Activated naive CD4-positive, alpha-beta T cell (primary cell): ENCODE measurements around the gene TMEM44.
"Not testable (repeated sequence)": the region's sequence is repeated elsewhere in the genome, so short reads cannot be mapped to it uniquely, and the experiment has no call there.

Source experiments
- DNase-seq, 4 experiments: peaks; one replicate each; lab custom pipeline; 2025; lab: John Stamatoyannopoulos, UW

Gene TMEM44

DNA sequence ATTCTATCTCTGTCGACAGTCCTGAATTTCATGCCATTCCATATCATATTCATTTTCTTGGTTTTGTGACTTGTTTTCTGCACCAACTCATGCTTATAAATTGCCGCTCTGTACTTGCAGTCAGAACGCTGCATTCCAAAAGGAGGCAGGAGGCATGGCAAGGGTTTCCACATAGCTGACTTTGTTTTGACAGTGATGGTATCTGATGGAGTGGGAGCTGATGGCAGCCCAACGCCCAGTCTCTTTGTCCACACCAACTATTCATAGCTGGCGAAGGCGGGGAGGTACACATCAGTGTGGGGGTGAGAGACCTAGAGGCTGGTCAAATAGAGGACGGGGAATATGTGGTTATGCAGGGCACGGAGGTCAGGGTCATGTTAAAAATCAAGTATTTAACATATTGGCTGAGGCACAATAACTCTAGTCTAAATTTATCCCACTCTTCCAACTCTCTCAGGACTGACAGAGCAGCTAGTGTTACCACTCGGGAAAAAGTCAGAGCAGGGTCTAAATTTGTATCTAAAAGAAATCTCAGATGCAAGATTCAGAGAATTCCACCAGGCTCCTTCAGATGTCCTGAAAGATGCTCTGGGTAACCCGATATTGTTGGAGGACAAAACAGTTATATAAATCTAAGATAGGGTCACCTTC, 78.6 kb downstream of the TMEM44 start:
- DNase-seq: no peak

- no peak for DNase-seq
Observed at GRCh38 chr3:194552327-194552949, 80.8 kb downstream of the TMEM44 start.

GRCh38 chr3:194549853-194550252, 83.4 kb downstream of the TMEM44 start:
- DNase-seq: no peak

- no peak for DNase-seq
Observed at GRCh38 chr3:194548346-194549321, 84.6 kb downstream of the TMEM44 start.

DNA sequence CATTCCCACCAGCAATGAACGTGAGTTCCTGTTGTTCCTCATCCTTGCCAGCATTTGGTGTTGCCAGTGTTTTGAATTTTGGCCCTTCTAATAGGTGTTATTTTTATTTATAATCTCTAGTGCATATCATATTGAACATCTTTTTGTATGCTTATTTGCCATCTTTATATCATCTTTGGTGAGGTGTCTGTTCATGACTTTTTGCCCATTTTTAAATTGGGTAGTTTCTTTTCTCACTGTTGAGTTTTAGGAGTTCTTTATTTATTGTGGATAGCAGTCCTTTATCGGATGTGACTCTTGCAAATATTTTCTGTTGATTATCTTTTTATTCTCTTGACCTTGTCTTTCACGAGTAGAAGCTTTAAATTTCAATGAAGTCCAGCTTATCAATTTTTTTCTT, 86.2 kb downstream of the TMEM44 start:
- DNase-seq: no peak

DNA sequence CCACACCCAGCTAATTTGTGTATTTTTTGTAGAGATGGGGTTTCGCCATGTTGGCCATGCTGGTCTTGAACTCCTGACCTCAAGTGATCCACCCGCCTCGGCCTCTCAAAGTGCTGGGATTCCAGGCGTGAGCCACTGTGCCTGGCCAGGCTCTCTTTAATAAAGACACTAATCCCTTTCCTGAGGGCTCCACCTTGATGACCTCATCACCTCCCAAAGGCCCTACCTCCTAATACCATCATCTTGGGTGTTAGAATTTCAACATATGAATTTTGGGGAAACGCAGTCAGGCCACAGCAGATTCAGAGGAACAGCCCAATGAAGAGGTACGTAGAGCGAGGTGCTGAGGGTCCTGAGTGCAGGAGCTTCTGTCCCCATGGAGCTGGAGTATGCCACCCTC, 87.7 kb downstream of the TMEM44 start:
- not testable (repeated sequence) for DNase-seq

GRCh38 chr3:194543550-194543949, 89.7 kb downstream of the TMEM44 start:
- DNase-seq: no peak

DNA sequence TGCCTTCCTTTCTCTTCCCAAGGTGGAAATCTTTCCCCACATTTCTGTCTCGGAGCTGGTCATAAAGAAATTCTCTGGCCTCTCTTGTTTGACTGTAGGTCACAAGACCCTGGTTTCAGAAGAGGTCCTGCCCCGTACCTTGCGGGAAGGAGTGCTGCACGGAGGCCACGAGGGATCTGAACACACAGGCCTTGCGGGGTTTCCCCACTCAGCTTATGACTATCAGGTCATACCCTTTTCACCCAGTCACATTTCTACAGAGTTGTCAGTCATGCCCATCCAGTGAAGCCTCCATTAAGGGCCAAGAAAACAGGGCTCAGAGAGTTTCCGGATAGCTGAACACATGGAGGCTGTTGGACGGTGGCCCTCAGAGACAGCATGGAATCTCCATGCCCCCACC, 91.7 kb downstream of the TMEM44 start:
- no peak for DNase-seq

DNA sequence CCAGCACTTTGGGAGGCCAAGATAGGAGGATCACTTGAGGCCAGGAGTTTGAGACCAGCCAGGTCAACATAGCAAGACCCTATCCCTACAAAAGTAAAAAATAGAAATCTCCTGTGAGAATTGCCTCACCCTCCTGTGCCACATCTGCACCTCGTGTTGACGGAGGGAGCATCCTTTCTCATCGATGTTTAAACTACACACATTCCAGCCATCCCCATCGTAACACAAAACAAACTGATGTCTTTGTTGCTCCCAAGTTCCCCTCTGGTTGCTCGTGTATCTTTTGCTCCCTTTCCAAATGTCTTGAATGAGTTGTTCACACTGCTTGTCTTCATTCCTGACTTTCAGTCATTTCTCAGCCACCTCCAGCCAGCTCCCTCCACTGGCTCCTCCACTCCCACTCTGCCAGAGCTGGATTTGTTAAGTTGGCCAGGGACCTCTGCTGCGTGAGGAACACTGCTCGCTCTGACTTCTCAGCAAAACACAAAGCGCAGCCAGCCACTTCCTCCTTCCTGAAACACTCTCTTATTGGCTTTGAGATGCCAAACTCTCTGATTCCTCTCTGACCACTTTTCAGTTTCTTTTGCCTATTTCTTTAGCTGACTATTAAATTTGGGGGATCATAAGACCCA, 92.8 kb downstream of the TMEM44 start:
- no peak for DNase-seq

DNA sequence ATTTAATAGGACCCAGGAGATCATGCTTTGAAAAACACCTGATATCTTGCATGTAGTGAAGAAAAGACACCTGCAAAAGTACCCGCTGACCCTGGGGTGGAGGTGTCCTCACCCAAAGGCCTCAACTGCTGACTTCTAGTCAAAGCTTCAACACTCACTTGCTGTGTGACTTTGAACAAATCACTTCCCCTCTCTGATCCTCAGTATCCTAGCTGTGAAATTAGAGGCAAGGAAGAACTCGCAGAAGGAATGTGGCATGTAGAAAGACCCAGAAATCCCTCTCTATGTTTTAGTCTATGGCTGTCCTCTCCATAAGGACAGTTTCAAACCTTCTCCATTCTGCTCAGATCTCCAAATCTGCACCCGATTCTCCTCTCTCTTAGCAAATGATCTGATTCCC, 93.7 kb downstream of the TMEM44 start:
- DNase-seq: no peak

GRCh38 chr3:194537732-194538247, 95.4 kb downstream of the TMEM44 start:
- no peak for DNase-seq
